SHP77 treated with DMSO at 0.1 percent for 48 hours (cell line): ENCODE results near the gene C20orf96.

Experiments used
- DNase-seq: peaks from one replicate; lab custom pipeline; 2025; lab: John Stamatoyannopoulos, UW

Gene C20orf96

DNA sequence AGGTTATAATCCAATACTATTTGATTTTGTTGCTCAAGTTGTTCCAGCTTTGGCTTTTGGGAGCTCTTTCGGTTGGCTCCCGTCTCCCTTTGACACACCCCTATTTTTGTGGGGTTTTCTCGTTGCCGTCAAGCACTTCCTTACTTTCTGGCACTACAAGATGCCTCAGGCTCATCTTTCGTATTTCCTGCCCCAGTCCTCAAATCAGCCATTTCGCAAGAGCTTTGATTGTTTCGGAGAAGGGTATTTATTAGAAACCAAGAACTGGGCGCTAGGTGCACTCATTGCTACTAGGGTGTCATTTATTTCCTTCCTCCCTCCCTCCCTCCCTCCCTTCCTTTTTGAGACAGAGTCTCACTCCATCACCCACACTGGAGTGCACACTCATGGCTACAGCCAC, 21.5 kb upstream of the C20orf96 start:
- no peak for DNase-seq

GRCh38 chr20:311609-312008, 21.1 kb upstream of the C20orf96 start:
- no peak for DNase-seq

GRCh38 chr20:310645-311044, 20.1 kb upstream of the C20orf96 start:
- DNase-seq = no peak

GRCh38 chr20:309841-310644, 19.5 kb upstream of the C20orf96 start:
- peak; percentile 99 for DNase-seq

DNA sequence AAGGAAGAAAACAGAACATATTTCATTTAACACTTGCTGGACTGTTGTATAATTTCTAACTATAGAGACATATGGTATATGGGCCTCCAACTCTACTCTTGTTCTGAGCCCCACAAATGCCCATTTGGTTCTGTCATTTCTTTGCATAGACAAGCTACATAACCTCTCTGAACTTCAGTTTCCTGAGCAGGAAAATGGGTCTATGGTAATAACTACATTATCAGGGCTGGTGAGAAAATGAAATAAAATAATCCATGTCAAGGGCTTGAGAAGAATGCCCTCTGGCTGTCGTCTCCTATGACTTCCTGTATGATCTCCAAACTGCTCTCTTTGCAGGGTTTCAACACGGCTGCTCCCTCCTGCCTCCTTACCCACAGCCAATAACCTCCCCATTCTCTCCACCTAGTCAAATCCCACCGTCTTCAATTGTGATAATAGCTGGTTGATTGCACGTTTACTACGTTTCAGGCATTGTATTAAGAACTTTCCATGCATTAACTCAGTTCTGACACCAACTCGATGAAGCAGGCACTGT, 18.8 kb upstream of the C20orf96 start:
- peak; percentile 63 for DNase-seq

- no peak for DNase-seq
Observed at GRCh38 chr20:308427-309038, 18.0 kb upstream of the C20orf96 start.

DNA sequence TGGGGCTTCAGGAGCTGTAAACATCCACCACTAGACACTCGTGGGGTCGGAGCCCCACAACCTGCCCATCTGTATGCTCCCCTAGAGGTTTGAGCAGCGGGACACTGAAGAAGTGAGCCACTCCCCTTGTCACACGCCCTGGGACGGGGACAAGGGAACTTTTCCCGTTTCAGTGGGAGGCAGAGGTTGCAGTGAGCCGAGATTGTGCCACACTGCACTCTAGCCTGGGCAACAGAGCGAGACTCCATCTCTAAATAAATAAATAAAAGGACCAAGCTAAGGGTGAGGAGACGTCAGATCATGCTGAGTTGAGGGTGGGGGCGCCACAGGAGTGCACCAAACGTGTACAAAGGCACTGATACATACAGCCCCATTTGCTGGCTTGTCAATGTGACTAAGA, 15.2 kb upstream of the C20orf96 start:
- no peak for DNase-seq

GRCh38 chr20:301886-302848, 11.6 kb upstream of the C20orf96 start:
- no peak for DNase-seq

DNA sequence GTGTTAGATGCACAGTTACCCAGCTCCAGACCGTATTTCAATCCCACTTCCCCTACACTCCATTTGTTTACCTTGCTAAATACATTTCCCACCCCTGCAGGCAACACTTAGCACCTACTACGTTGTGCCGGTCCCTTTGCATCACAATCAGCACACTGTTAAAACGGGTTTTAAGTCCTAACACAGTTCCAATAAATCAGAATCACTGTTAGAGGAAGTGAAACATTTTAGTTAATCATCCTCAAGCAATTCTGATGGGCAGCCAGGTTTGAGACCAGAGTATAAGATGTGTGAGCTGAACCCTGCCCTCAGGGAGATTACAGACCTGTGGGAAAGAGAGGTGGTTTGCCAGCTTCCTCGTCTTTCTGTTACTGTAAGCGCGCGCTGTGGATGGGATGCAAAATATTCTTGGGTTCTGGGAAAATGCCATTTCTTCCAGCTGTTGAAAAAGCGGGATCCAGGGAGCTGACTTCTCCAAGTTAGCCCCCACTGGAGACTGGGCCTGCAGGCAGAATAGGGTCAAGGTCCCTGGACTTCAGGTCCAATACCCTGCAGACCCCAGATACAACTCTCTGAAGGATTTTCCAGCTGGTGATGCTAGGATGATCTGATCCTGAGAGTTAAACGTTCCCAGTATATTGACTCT, 9.9 kb upstream of the C20orf96 start:
- no peak for DNase-seq

GRCh38 chr20:298776-299391, 8.3 kb upstream of the C20orf96 start:
- DNase-seq = no peak

GRCh38 chr20:297925-298775, 7.6 kb upstream of the C20orf96 start:
- peak; percentile 20 for DNase-seq

DNA sequence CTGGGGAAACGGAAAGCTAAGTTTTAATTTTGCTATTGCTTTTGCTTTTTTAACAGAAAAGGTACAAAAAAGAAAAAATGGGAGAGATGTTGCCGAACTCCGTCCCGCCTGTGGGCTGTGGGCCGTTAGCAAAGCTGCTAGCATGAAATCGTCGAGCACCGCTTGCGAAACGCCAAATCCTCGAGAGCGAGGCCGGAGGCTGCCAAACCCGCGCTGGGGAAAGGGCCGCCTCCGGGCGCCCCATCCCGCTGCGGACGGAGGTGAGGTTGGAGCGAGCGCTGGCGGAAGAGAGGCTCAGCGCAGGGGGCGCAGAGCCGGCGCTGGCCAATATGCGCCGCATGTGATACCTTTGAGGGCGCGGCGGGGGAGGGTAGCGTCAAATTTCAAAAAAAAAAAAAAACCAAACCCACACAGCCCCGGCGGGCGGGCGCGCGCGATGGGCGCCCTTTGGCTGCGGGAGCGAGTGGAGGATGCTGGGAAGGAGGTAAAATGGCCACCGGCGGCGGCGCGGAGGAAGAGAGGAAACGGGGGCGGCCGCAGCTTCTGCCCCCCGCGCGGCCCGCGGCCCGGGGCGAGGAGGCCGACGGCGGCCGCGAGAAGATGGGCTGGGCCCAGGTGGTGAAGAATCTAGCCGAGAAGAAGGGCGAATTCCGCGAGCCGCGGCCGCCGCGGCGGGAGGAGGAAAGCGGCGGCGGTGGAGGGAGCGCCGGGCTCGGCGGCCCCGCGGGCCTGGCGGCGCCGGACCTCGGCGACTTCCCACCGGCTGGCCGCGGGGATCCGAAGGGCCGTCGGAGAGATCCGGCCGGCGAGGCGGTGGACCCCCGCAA, 6.8 kb upstream of the C20orf96 start, which contains the start of gene ZCCHC3:
Gene ZCCHC3, plus strand, starts transcription at position 473 of the 827 bp plus-strand sequence. Its CDS starts 17 bp downstream, at position 490.
- peak; percentile 89 for DNase-seq

GRCh38 chr20:295804-296203, 5.3 kb upstream of the C20orf96 start:
- DNase-seq = no peak

DNA sequence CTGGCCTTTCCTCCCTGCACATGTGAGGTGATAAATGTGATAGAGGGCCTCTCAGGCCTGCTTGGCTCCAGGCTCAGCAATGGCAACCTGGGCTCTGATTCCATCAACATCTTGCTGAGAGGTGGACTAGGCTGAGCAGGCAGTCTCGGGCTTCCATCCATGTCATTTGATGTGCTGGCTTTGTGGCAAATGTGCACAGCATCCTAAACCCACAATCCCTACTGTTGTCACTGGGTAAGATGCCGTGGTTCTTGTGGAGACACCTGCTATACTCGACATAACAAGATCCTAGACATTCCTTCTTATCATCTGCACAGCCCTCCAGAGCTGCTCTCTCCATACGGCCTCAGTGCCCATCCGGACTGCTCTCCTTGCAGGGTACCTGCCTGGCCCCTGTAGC, 4.1 kb upstream of the C20orf96 start:
- DNase-seq = no peak

DNA sequence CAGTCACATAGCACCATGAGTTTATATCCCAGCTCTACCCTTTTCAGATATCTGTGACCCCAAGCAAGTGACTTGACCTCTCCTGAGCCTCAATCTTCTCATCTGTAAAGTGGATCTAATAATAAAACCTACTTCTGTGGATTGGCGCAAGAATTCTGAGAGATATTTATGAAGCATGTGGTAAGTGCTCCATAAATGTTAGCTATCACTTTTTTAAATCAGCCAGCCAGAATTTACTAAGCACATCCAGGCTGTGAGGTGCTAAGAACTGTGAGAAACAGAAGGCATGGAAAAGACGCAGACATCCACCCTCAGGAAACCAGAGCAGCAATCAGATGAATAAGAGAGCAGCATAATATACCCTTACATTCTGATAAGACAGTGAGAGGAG, 862 bp downstream of the C20orf96 start:
- DNase-seq = no peak

DNA sequence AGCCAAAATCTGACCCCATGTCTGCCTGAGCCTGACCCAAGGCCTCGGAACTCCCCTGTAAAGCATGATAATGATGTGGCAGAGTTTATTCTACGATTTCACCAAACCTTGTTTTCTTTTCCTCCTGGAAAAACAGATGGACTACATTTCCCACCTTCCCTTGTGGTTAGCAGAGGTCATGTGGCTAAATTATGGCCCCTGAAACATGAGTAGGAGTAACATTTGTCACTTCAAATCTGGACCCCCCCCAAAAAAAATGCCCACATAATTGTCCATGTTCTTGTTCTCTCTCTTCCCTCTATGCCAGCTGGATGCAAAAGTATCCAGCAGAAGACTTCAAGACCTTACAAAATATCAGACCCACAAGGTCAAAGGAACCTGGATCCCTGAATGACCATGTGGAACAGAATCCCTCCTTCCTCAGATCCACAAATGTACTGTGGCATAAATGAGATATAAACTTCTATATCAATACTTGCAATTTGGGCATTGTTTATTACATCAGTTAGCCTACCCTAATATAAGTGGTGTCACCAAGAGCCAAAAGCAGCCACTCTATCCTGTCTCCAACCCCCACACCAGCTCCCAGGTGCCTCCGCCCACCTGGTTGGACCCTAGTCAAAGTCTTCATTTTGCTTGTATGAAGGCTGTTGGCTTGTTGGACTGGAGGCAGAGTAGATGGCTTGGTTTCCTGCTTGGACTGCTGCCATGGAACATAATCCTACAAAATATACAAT, 1.4 kb downstream of the C20orf96 start:
- no peak for DNase-seq

GRCh38 chr20:286508-286907, 4.0 kb downstream of the C20orf96 start:
- no peak for DNase-seq

- DNase-seq = no peak
Observed at GRCh38 chr20:284172-284571, 6.4 kb downstream of the C20orf96 start.
